Activated T-cell treated with anti-CD3 and anti-CD28 coated beads, Interleukin-2, amount 50 U/mL, for 24 hours (primary cell): ENCODE measurements around the gene METTL3.
A peak's percentile ranks its signal among the peaks of the same experiment; 100 is the strongest.

Experiments
- DNase-seq: peaks from one replicate; pipeline ENCODE4 v3.0.0-alpha.2; 2020
- H3K27ac Mint-ChIP-seq: 2 replicates; pipeline ENCODE4 v1.8.0; 2020; ENCODE audit warnings: mild to moderate bottlenecking, mixed read lengths
- H3K27me3 Mint-ChIP-seq: 2 replicates; pipeline ENCODE4 v1.8.0; 2020; ENCODE audit warnings: mixed read lengths
- H3K36me3 Mint-ChIP-seq: 2 replicates; pipeline ENCODE4 v1.8.0; 2020; ENCODE audit warnings: low read depth, mixed read lengths
- H3K4me1 Mint-ChIP-seq: 2 replicates; pipeline ENCODE4 v1.8.0; 2020; ENCODE audit warnings: low read depth, mixed read lengths
- H3K4me3 Mint-ChIP-seq: 2 replicates; pipeline ENCODE4 v1.8.0; 2020; ENCODE audit warnings: mild to moderate bottlenecking, moderate library complexity, mixed read lengths
- H3K9me3 Mint-ChIP-seq: 2 replicates; pipeline ENCODE4 v1.8.0; 2020; ENCODE audit warnings: mixed read lengths

METTL3 gene

GRCh38 chr14:21535545-21536417, 24.6 kb upstream of the METTL3 start:
- Mint-ChIP-seq H3K27ac (no peak overlapping the region), H3K27me3 (peaks cover 62% of the 10 kb centered on the region), H3K9me3 (no peaks in the 10 kb centered on the region), H3K4me3 (no peak overlapping the region), H3K4me1 (peaks cover 11% of the 10 kb centered on the region), H3K36me3 (no peaks in the 10 kb centered on the region)
- DNase-seq: no peak

DNA sequence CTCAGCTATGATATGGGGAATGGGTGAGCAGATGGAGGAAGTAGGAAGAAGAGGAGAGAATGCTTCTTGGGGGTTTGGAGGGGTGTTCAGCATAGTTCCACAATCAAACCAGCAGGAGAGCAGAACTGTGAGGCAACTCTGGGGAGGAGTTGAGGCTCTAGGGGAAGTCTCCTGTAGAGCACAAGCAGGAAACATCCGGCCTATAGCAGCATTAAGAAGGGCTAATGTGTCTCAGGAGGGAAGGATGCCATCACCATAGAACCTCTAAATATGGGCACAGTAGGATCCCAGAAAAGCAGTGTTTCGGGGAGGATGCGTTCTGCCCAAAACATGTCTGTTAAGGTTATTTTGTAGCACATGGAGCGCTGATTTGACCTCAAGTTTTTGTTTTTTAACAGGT, 23.4 kb upstream of the METTL3 start:
- Mint-ChIP-seq H3K36me3 (no peaks in the 10 kb centered on the region), H3K4me3 (no peak overlapping the region), H3K4me1 (peaks cover 11% of the 10 kb centered on the region), H3K27me3 (peaks cover 59% of the 10 kb centered on the region), H3K9me3 (no peaks in the 10 kb centered on the region), H3K27ac (no peak overlapping the region)
- DNase-seq: no peak

GRCh38 chr14:21533294-21533693, 22.2 kb upstream of the METTL3 start:
- Mint-ChIP-seq H3K27ac (no peak overlapping the region), H3K36me3 (no peaks in the 10 kb centered on the region), H3K9me3 (no peaks in the 10 kb centered on the region), H3K27me3 (peaks cover 47% of the 10 kb centered on the region), H3K4me3 (no peak overlapping the region), H3K4me1 (peaks cover 11% of the 10 kb centered on the region)
- no peak for DNase-seq

GRCh38 chr14:21529515-21529914, 18.4 kb upstream of the METTL3 start:
- Mint-ChIP-seq H3K27me3 (peaks cover 12% of the 10 kb centered on the region), H3K4me3 (no peak overlapping the region), H3K27ac (no peak overlapping the region), H3K9me3 (no peaks in the 10 kb centered on the region), H3K4me1 (peaks cover 14% of the 10 kb centered on the region), H3K36me3 (no peaks in the 10 kb centered on the region)
- DNase-seq: no peak

GRCh38 chr14:21528381-21529348, 17.5 kb upstream of the METTL3 start:
- Mint-ChIP-seq H3K4me1 (peaks cover 14% of the 10 kb centered on the region), H3K36me3 (no peaks in the 10 kb centered on the region), H3K27me3 (peaks cover 7% of the 10 kb centered on the region), H3K9me3 (no peaks in the 10 kb centered on the region), H3K4me3 (no peak overlapping the region), H3K27ac (no peak overlapping the region)
- DNase-seq: no peak

DNA sequence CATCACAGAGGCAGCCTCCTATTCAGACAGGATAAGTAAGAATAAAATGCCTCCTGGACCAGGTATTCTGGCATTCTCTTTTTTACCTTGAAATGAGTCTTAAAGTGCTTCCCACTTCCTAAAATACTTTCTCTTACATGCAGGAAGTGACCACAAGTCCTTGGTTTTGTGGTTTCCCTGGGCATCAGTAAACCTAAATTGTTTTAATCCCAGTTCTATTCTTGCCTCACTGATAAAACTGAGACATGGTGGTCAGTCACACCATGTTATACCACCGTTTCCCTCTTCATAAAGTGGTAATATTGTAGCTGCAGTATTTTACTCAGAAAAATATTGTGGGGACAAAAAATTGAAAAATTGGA, 16.2 kb upstream of the METTL3 start:
- peaks cover 14% of the 10 kb centered on the region for H3K4me1 Mint-ChIP-seq
- peaks cover 2% of the 10 kb centered on the region for H3K27me3 Mint-ChIP-seq
- H3K27ac Mint-ChIP-seq: no peak overlapping the region
- no peaks in the 10 kb centered on the region for H3K36me3 Mint-ChIP-seq
- no peak for DNase-seq
- peak overlapping the region; percentile 81 for H3K4me3 Mint-ChIP-seq
- no peaks in the 10 kb centered on the region for H3K9me3 Mint-ChIP-seq

DNA sequence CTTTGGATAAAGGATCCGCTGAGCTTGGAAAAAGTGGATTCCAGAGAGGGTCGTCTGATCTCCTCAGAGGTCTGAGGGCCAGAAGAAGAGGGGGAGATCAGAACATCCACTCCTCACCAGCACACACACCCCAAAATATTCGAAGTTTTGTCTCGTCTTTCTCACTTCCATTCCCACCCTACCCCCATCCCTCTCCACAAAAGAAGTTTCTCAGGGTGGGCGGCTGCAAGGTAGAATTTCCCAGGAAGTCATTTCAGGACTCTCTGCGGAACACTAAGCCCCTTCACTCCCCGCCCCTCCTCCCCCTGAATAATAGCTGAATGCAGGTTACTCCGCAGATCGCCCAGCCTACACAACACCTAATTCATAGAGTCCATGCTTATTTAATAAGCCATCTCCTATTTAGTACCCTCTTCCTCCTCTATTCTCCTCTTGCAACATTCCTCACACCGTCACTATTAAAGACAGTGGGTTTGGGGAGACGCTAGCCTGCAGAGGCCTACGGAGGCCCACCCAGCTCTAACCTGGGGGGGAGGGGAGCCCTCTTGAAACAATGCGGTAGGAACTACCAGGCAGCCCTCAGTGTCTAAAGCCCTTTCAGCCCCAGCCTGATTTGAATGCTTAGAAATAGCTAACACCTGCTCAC, 15.7 kb upstream of the METTL3 start:
- no peaks in the 10 kb centered on the region for H3K36me3 Mint-ChIP-seq
- peak overlapping the region; percentile 81 for H3K4me3 Mint-ChIP-seq
- no peaks in the 10 kb centered on the region for H3K27me3 Mint-ChIP-seq
- H3K4me1 Mint-ChIP-seq: peaks cover 14% of the 10 kb centered on the region
- H3K27ac Mint-ChIP-seq: peak overlapping the region; percentile 32
- no peak for DNase-seq
- no peaks in the 10 kb centered on the region for H3K9me3 Mint-ChIP-seq

DNA sequence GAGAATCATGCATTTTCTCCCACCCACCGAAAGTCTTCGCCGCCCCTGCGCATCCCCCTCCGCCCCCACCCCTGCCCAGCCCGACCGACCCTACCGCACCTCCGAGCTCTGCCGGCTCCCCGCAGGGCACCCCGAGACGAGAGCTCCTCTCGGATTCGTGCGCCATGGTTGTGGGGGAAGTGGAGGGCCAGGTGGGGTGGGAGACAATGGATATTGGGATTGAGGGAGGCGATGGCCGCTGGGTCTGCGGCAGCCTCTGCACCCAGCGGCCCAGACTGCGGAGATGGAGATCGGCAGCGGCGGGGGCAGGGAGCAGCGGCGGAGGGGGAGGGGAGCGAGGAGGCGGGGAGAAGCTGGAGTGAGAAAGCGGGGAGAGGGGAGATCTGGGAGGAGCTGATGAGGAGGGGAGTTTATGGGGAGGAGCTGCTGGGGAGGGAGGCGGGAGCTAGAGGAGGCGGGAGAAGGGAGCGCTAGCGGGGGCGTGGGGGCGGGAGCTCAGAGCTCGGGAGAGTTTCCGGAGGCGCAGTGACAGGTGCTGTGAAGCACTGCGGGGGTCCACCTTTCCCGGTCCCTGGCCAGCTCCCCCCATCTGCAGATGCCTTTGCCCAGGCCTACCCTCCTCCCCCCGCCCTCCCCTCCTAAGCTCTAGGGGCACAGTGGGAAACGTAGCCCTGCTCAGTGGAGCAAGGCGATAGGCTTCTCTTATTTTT, 15.0 kb upstream of the METTL3 start, which contains the start of gene SALL2:
Gene SALL2, minus strand, starts transcription at position 385 of the 710 bp plus-strand sequence. Its CDS starts 219 bp downstream, at position 166.
- Mint-ChIP-seq H3K4me1 (peaks cover 14% of the 10 kb centered on the region), H3K9me3 (no peaks in the 10 kb centered on the region), H3K27ac (peak within 1 kb of the TSS; percentile 72), H3K36me3 (no peaks in the 10 kb centered on the region), H3K27me3 (no peaks in the 10 kb centered on the region), H3K4me3 (peak within 1 kb of the TSS; percentile 81)
- DNase-seq: peak; percentile 76

GRCh38 chr14:21525571-21525961, 14.4 kb upstream of the METTL3 start:
- no peaks in the 10 kb centered on the region for H3K27me3 Mint-ChIP-seq
- H3K27ac Mint-ChIP-seq: peak overlapping the region; percentile 72
- H3K4me1 Mint-ChIP-seq: peaks cover 14% of the 10 kb centered on the region
- no peak for DNase-seq
- H3K4me3 Mint-ChIP-seq: peak overlapping the region; percentile 81
- H3K36me3 Mint-ChIP-seq: no peaks in the 10 kb centered on the region
- no peaks in the 10 kb centered on the region for H3K9me3 Mint-ChIP-seq

GRCh38 chr14:21524575-21525490, 13.7 kb upstream of the METTL3 start:
- Mint-ChIP-seq H3K4me3 (peak overlapping the region; percentile 81), H3K36me3 (no peaks in the 10 kb centered on the region), H3K27me3 (no peaks in the 10 kb centered on the region), H3K4me1 (peaks cover 14% of the 10 kb centered on the region), H3K9me3 (no peaks in the 10 kb centered on the region), H3K27ac (peak overlapping the region; percentile 72)
- no peak for DNase-seq

DNA sequence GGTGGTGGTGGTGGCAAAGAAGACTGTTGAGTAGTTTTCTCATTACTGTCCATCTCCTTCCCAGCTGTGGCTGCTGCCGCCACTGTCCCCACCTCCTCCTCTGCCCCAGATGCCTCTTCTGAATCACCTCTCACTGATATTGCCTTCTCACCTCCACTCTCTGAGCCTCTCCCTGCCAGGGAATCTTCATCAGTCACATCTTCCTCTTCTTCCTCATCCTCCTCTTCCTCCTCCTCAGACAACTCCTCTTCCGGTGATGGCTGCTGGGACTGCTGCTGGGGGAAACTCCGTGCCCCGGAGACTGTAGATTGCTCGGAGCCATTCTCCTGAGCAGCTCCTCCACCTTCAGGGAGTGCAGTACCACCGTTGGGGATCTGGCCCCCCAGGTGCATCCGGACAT, 12.1 kb upstream of the METTL3 start:
- no peak for DNase-seq
- Mint-ChIP-seq H3K27me3 (no peaks in the 10 kb centered on the region), H3K4me1 (peaks cover 14% of the 10 kb centered on the region), H3K36me3 (no peaks in the 10 kb centered on the region), H3K27ac (no peak overlapping the region), H3K9me3 (no peaks in the 10 kb centered on the region), H3K4me3 (no peak overlapping the region)

GRCh38 chr14:21521501-21521900, 10.4 kb upstream of the METTL3 start:
- Mint-ChIP-seq H3K27ac (no peak overlapping the region), H3K4me1 (peaks cover 5% of the 10 kb centered on the region), H3K36me3 (no peaks in the 10 kb centered on the region), H3K9me3 (no peaks in the 10 kb centered on the region), H3K4me3 (no peak overlapping the region), H3K27me3 (no peaks in the 10 kb centered on the region)
- no peak for DNase-seq

DNA sequence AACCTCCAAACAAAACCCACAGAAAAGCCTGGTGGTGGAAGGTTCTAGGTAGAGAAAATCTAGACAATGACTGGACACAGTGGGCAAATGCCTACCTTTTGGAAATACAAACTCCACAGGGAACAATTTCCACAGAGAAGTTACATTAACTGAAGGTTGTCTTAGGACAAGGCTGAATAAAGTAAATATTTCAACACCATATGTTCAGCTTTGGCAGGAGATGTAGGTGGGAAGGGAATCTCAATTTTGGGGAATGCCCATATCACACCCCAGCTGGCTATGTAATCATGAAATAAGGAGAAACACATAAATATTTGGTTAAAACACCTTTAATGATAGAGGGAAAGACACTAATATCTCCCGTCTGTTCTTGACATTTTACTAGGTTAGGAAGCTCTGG, 9.6 kb upstream of the METTL3 start:
- no peak for DNase-seq
- Mint-ChIP-seq H3K27ac (no peak overlapping the region), H3K4me1 (peaks cover 2% of the 10 kb centered on the region), H3K27me3 (peaks cover 3% of the 10 kb centered on the region), H3K36me3 (no peaks in the 10 kb centered on the region), H3K4me3 (no peak overlapping the region), H3K9me3 (no peaks in the 10 kb centered on the region)
